ENCODE data around the gene HTR1E.
"Not testable (repeated sequence)": the region's sequence is repeated elsewhere in the genome, so short reads cannot be mapped to it uniquely, and the experiment has no call there.

HTR1E gene

GRCh38 chr6:86978251-86978650, 40.9 kb downstream of the HTR1E start:
- DNase-seq = no peak

GRCh38 chr6:87001494-87001893, 64.2 kb downstream of the HTR1E start:
- DNase-seq = no peak

- not testable (repeated sequence) for DNase-seq
These were observed 65.1 kb downstream of the HTR1E start for GRCh38 chr6:87002391-87002790.

- DNase-seq = not testable (repeated sequence)
These were observed 69.2 kb downstream of the HTR1E start for GRCh38 chr6:87006541-87006940.

GRCh38 chr6:87009581-87009980, 72.3 kb downstream of the HTR1E start:
- not testable (repeated sequence) for DNase-seq

- DNase-seq = no peak
These were observed 74.7 kb downstream of the HTR1E start for GRCh38 chr6:87012035-87012434.

- no peak for DNase-seq
These were observed 75.4 kb downstream of the HTR1E start for GRCh38 chr6:87012743-87013142.

- no peak for DNase-seq
These were observed 79.4 kb downstream of the HTR1E start for GRCh38 chr6:87016772-87017171.

GRCh38 chr6:87027021-87027420, 89.7 kb downstream of the HTR1E start:
- DNase-seq = no peak

- peak; percentile 4 for DNase-seq
These were observed 92.5 kb downstream of the HTR1E start for GRCh38 chr6:87029711-87030314.

GRCh38 chr6:87040729-87041128, 103.4 kb downstream of the HTR1E start:
- DNase-seq = no peak

GRCh38 chr6:87045521-87046075, 108.3 kb downstream of the HTR1E start:
- DNase-seq = no peak

- DNase-seq = no peak
These were observed 112.5 kb downstream of the HTR1E start for GRCh38 chr6:87049779-87050178.

- DNase-seq = no peak
These were observed 116.0 kb downstream of the HTR1E start for GRCh38 chr6:87053312-87053711.

- no peak for DNase-seq
These were observed 117.0 kb downstream of the HTR1E start for GRCh38 chr6:87054143-87054833.

GRCh38 chr6:87059943-87060342, 122.6 kb downstream of the HTR1E start:
- no peak for DNase-seq

- DNase-seq = no peak
These were observed 127.8 kb downstream of the HTR1E start for GRCh38 chr6:87065117-87065516.
